GM18520 (cell line): ENCODE measurements around the gene AQP7.
"Not testable (repeated sequence)": the region's sequence is repeated elsewhere in the genome, so short reads cannot be mapped to it uniquely, and the experiment has no call there.

Experiments
- ATAC-seq: cut with Tn5 transposase; IDR thresholded peaks from one replicate; pipeline ENCODE4 v1.9.1; 2021; ENCODE audit not compliant: unreplicated experiment

AQP7 gene

GRCh38 chr9:33434317-33435105 lies 32.1 kb upstream of the AQP7 start:
- ATAC-seq: no peak

DNA sequence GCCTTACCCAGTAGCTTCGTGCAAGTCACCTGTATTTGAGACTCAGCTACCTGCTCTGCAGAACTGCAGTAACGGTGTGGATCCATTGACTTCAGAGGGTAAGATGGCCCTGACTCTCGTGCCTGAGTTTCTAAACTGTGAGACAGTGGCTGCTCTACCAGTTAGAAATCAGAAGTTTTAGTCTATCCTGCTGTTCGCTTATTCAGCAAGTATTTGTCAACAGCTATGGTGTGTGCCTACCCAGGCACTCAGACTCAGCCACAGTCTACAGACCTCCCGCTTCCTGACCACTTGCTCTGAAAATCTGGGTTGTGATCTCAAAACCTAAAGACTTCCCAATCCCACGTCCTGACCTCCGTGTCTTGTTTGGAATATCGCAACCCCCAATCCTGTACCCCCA lies 31.5 kb upstream of the AQP7 start:
- ATAC-seq: no peak

DNA sequence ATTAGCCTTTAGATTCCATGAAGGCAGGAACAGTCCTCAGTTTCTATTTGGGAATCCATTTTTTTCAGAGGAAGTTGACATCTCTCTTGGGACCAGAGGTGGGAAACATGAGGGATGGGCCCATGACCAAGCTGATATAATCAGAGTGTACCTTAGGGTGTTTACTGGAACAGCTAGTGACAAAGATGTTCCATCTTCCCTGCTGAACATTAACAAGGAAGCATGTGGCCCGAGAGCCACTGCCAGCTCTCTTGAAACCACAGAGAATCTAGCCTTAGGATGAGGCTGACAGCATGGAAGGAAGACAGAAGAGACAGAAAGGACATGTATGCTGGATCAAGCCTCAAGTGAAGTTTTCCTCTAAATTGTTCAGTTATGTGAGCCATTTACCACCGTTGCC lies 29.1 kb upstream of the AQP7 start:
- no peak for ATAC-seq

GRCh38 chr9:33430942-33431341 lies 28.6 kb upstream of the AQP7 start:
- no peak for ATAC-seq

DNA sequence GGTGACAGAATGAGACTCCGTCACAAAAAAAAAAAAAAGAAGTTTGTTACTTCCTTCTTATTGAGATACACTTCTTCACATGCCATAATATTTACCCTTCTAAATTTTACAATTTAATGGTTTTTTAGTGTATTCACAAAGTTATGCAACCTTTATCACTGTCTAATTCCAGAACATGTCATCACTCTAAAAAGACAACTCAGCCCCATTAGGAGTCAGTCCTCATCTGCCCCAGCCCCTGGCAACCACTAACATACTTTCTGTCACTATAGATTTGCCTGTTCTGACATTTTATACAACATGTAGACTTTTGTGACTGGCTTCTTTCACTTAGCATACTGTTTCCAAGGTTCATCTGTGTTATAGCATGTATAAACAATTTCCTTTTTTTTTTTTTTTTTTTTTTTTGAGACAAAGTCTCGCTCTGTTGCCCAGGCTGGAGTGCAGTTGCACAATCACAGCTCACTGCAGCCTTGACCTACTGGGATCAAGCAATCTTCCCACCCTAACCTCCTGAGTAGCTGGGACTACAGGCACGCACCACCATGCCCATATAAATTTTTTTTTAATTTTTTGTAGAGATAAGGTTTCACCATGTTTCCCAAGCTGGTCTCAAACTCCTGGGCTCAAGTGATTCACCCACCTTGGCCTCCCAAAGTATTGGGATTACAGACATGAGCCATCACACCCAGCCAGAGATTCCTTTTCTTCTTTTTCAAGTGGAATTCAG lies 27.1 kb upstream of the AQP7 start:
- no peak for ATAC-seq

- ATAC-seq: no peak
Measured at GRCh38 chr9:33426843-33427293, 24.5 kb upstream of the AQP7 start.

GRCh38 chr9:33425128-33425533 lies 22.8 kb upstream of the AQP7 start:
- no peak for ATAC-seq

DNA sequence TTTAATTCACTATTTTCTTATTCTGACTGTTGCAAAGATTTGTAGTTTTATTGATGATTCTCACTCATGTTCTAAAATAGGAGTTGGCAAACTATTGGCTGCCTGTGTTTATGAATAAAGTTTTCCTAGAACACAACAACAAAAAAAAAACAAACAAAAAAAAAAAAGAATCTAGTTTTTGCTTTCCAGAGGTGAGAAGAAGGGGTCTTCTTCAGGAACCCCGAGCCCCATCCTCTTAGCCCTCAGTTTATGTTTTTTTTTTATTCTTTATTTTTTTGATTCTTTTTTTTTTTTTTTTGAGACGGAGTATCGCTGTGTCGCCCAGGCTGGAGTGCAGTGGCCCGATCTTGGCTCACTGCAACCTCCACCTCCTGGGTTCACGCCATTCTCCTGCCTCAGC lies 22.1 kb upstream of the AQP7 start:
- ATAC-seq: not testable (repeated sequence)

- not testable (repeated sequence) for ATAC-seq
Measured at GRCh38 chr9:33424043-33424442, 21.7 kb upstream of the AQP7 start.

- ATAC-seq: no peak
Measured at GRCh38 chr9:33419708-33420303, 17.4 kb upstream of the AQP7 start.

- no peak for ATAC-seq
Measured at GRCh38 chr9:33418090-33418489, 15.7 kb upstream of the AQP7 start.

- no peak for ATAC-seq
Measured at GRCh38 chr9:33416996-33417395, 14.6 kb upstream of the AQP7 start.

GRCh38 chr9:33415501-33416038 lies 13.2 kb upstream of the AQP7 start:
- no peak for ATAC-seq

DNA sequence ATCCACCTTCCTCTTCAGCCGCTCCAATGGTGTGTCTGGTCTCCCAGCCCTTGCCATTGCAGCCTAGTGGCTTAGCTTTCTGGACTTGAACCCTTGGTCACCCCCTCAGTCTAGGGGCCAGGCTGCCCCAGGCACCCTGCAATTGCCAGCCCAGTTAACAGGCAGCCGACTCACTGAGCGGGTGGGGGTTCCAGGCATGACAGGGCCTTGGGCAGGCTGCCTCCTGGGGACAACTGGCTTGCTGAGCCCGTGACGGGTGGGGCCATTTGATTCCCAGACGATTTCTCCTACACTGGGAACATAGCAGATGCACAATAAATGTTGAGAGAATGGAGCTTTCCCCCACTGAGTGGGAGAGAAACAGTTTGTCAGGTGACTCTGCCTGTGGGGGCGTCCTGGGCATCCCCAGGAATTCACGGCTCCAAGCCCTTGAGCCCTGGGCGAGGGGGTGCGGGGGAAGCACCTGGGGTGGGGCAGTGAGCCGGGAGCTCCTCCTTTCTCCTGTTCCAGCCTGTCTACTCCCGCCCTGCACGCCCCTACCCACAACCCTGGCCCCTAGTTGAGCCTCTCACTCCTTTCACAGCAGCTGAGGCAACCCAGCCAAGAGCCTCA lies 12.6 kb upstream of the AQP7 start:
- ATAC-seq: no peak

DNA sequence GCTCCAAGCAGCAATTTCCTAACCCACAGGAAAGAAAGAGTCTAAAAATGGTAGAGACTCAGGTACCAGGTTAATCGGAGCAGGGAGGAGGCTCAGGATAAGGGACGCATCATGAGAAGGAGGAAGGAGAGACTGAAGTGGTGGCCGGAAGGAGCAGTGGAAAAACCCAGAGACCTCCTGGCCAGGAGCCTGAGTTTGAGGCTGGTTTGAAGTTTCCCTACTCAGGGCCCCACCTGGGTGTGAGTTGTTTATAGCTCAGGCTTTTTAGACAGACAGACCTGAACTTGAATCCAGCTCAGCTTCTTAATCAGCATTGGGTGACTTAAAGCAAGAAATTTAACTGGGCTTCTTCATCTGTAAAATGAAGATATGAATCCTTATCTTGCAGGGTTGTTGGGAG lies 11.9 kb upstream of the AQP7 start:
- no peak for ATAC-seq

GRCh38 chr9:33408087-33408486 lies 5.7 kb upstream of the AQP7 start:
- ATAC-seq: no peak

- ATAC-seq: no peak
Measured at GRCh38 chr9:33407061-33407460, 4.7 kb upstream of the AQP7 start.

DNA sequence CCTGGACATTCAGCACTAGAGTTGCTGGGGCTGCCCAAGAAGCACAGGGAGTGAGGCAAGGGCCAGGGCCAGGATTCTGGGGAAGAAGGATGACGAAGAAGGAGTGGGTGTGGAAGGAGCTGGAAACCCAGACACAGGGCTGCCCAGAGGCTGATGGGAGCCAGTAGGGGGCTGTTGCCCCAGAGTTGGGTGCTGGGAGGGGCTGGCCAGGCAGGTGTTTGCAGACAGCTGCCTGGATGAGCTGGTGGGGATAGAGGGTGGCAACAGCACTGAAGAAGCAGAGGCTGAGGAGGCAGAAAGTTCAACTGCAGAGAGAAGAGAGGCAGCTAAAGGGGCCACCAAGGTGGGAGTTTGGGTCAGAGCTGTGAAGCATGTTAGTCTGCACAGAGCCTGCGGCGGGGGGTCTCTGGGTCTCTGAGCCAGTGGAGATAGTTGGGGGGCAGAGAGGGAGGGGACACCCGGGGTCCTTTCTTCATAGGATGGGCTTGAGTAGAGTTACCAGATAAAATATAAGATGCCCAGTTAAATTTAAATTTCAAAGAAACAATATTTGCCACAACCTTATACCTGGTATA lies 2.5 kb upstream of the AQP7 start:
- ATAC-seq: no peak

- ATAC-seq: no peak
Measured at GRCh38 chr9:33403941-33404787, 1.8 kb upstream of the AQP7 start.

GRCh38 chr9:33401809-33402208 lies 559 bp downstream of the AQP7 start:
- not testable (repeated sequence) for ATAC-seq
